Thymus (tissue), 11 donors: ENCODE measurements around the gene IKZF3. TPM values are rescaled to one million over a fixed set of nuclear protein-coding genes. Genes with fewer than 3 reads are reported as not detected.

ENCODE experiments used
- DNase-seq, 9 donors: peaks; one replicate each; pipeline ENCODE4 v3.0.0-alpha.2; 2013; ENCODE audit warnings: low spot score in 9 of 9, low read depth in 6 of 9, missing footprints in 1 of 9
- H3K27ac ChIP-seq, 2 donors: one replicate each; pipeline ENCODE4 v1.5.1; 2013; ENCODE audit warnings: control low read depth in 1 of 2, low read depth in 1 of 2, low read length in 1 of 2, mild to moderate bottlenecking in 1 of 2, moderate library complexity in 1 of 2
- H3K27me3 ChIP-seq, 2 donors: one replicate each; pipeline ENCODE4 v1.5.1; 2013; ENCODE audit warnings: low read length in 1 of 2; ENCODE audit not compliant: control insufficient read depth in 2 of 2, insufficient read depth in 1 of 2
- H3K36me3 ChIP-seq, 2 donors: one replicate each; pipeline ENCODE4 v1.5.1; 2013; ENCODE audit warnings: low read length in 1 of 2, mild to moderate bottlenecking in 1 of 2, moderate library complexity in 1 of 2; ENCODE audit not compliant: control insufficient read depth in 2 of 2, insufficient read depth in 2 of 2
- H3K4me1 ChIP-seq, 2 donors: one replicate each; pipeline ENCODE4 v1.5.1; 2013; ENCODE audit warnings: low read length in 2 of 2; ENCODE audit not compliant: control insufficient read depth in 2 of 2, insufficient read depth in 2 of 2
- H3K4me3 ChIP-seq, 2 donors: one replicate each; pipeline ENCODE4 v1.5.1; 2013; ENCODE audit warnings: low read length in 2 of 2, control low read depth in 1 of 2, mild to moderate bottlenecking in 1 of 2
- H3K9me3 ChIP-seq, 2 donors: one replicate each; pipeline ENCODE4 v1.5.1; 2013; ENCODE audit warnings: low read length in 1 of 2, mild to moderate bottlenecking in 1 of 2; ENCODE audit not compliant: control insufficient read depth in 2 of 2, insufficient read depth in 1 of 2
- WGBS: extraction: QIAGEN DNeasy Blood & Tissue Kit; methylation state at CpG from one replicate; pipeline ENCODE4 v1.1.7; 2013; 5-methylcytosine and 5-hydroxymethylcytosine counted together
- polyA plus RNA-seq: library from polyadenylated mRNA; stranded (reverse); fragments of 200-250 nt; gene quantifications from one replicate; pipeline ENCODE4 v1.2.3, GENCODE V29; 2013
- total RNA-seq: library from RNA; stranded (reverse); fragments of 120-200 nt; gene quantifications from one replicate; pipeline ENCODE4 v1.2.4, GENCODE V29; 2013
- donor health status: healthy.

IKZF3 gene
- total and polyA plus RNA-seq, 2 donors: 23.9 to 31.5 TPM

- DNase-seq: peak in 1 of 9 donors; percentile 57
- H3K36me3 ChIP-seq: peaks cover 9 to 23% of the 10 kb centered on the region in 2 donors
- no peak overlapping the region for H3K4me3 ChIP-seq
- 53% methylated on average over 12 of the region's 12 CpGs for WGBS
- H3K27ac ChIP-seq: peak overlapping the region; percentile 1 to 100
- H3K4me1 ChIP-seq: peaks cover 57 to 89% of the 10 kb centered on the region in 2 donors
- H3K27me3 ChIP-seq: no peaks in the 10 kb centered on the region
- H3K9me3 ChIP-seq: peaks cover 0 to 3% of the 10 kb centered on the region in 2 donors
Measured at GRCh38 chr17:39757931-39758873, 105.9 kb downstream of the IKZF3 start.

- Histone ChIP-seq H3K4me3 (no peak overlapping the region), H3K27me3 (no peaks in the 10 kb centered on the region), H3K4me1 (peaks cover 53 to 89% of the 10 kb centered on the region in 2 donors), H3K27ac (peak overlapping the region; percentile 99 to 100), H3K36me3 (peaks cover 6 to 15% of the 10 kb centered on the region in 2 donors), H3K9me3 (peaks cover 0 to 4% of the 10 kb centered on the region in 2 donors)
- DNase-seq: no peak
- WGBS: 90% methylated on average over 4 of the region's 4 CpGs
Measured at GRCh38 chr17:39757176-39757662, 106.9 kb downstream of the IKZF3 start.

GRCh38 chr17:39756380-39757079 is 107.6 kb downstream of the IKZF3 start:
- H3K27me3 ChIP-seq: no peaks in the 10 kb centered on the region
- peaks cover 47 to 89% of the 10 kb centered on the region in 2 donors for H3K4me1 ChIP-seq
- H3K9me3 ChIP-seq: peaks cover 0 to 6% of the 10 kb centered on the region in 2 donors
- H3K36me3 ChIP-seq: peaks cover 0 to 10% of the 10 kb centered on the region in 2 donors
- H3K27ac ChIP-seq: peak overlapping the region; percentile 99 to 100
- peak overlapping the region in 1 of 2 donors; percentile 19 for H3K4me3 ChIP-seq
- DNase-seq: peak in 3 of 9 donors; percentile 42 to 67 (median 63)
- 59% methylated on average over 7 of the region's 7 CpGs for WGBS

GRCh38 chr17:39755554-39756379 is 108.3 kb downstream of the IKZF3 start:
- peak in 6 of 9 donors; percentile 65 to 84 (median 69) for DNase-seq
- peak overlapping the region; percentile 19 to 66 for H3K4me3 ChIP-seq

GRCh38 chr17:39754958-39755553 is 109.1 kb downstream of the IKZF3 start:
- peak in 1 of 9 donors; percentile 81 for DNase-seq
- WGBS: 38% methylated on average over 21 of the region's 21 CpGs
- Histone ChIP-seq H3K9me3 (peaks cover 0 to 11% of the 10 kb centered on the region in 2 donors), H3K27ac (peak overlapping the region; percentile 99 to 100), H3K36me3 (peaks cover 0 to 2% of the 10 kb centered on the region in 2 donors), H3K27me3 (no peaks in the 10 kb centered on the region), H3K4me3 (peak overlapping the region; percentile 66 to 69), H3K4me1 (peaks cover 47 to 77% of the 10 kb centered on the region in 2 donors)

More at GRCh38 chr17:39755554-39756379, 108.3 kb downstream of the IKZF3 start:
- peaks cover 0 to 6% of the 10 kb centered on the region in 2 donors for H3K36me3 ChIP-seq
- H3K27ac ChIP-seq: peak overlapping the region; percentile 99 to 100
- peaks cover 0 to 6% of the 10 kb centered on the region in 2 donors for H3K9me3 ChIP-seq
- H3K27me3 ChIP-seq: no peaks in the 10 kb centered on the region
- peaks cover 47 to 81% of the 10 kb centered on the region in 2 donors for H3K4me1 ChIP-seq
- 7% methylated on average over 18 of the region's 18 CpGs for WGBS

- Histone ChIP-seq H3K36me3 (peaks cover 0 to 2% of the 10 kb centered on the region in 2 donors), H3K27ac (peak overlapping the region; percentile 99 to 100), H3K4me3 (peak overlapping the region; percentile 66 to 69), H3K4me1 (peaks cover 45 to 74% of the 10 kb centered on the region in 2 donors), H3K9me3 (peaks cover 0 to 15% of the 10 kb centered on the region in 2 donors), H3K27me3 (no peaks in the 10 kb centered on the region)
- under 1% methylated on average over 91 of the region's 91 CpGs for WGBS
- DNase-seq: peak in 8 of 9 donors; percentile 81 to 98 (median 93)
Measured at GRCh38 chr17:39754161-39754957, 109.8 kb downstream of the IKZF3 start.

- H3K9me3 ChIP-seq: peaks cover 0 to 15% of the 10 kb centered on the region in 2 donors
- H3K27me3 ChIP-seq: no peaks in the 10 kb centered on the region
- WGBS: 8% methylated on average over 55 of the region's 55 CpGs
- H3K36me3 ChIP-seq: no peaks in the 10 kb centered on the region
- DNase-seq: peak in 5 of 9 donors; percentile 63 to 89 (median 78)
- peak overlapping the region; percentile 66 to 69 for H3K4me3 ChIP-seq
- peak overlapping the region; percentile 99 to 100 for H3K27ac ChIP-seq
- H3K4me1 ChIP-seq: peaks cover 39 to 67% of the 10 kb centered on the region in 2 donors
Measured at GRCh38 chr17:39753514-39754160, 110.5 kb downstream of the IKZF3 start.
